Measurements from ENCODE around the gene AMPD2.

- TF ChIP-seq MYC (IDR thresholded peaks at IDR 0.05; ENCODE audit: borderline replicate concordance, low read length) (no peak), RNF2 (IDR thresholded peaks at IDR 0.05; ENCODE audit: borderline replicate concordance, low read depth) (no peak), CTCF (IDR thresholded peaks at IDR 0.05) (no peak), JUN (IDR thresholded peaks at IDR 0.05) (no peak), ZNF302 (CRISPR knock-in tag; IDR thresholded peaks at IDR 0.05) (no peak), CHD2 (IDR thresholded peaks at IDR 0.05; ENCODE audit: low read length, partially characterized antibody) (no peak), POLR2A (IDR thresholded peaks at IDR 0.05; ENCODE audit: low read length) (no peak), EP300 (IDR thresholded peaks at IDR 0.05) (no peak), HMGXB4 (CRISPR knock-in tag; IDR thresholded peaks at IDR 0.05; ENCODE audit: borderline replicate concordance) (no peak)
Measured at GRCh38 chr1:109636201-109636952, 16.7 kb downstream of the AMPD2 start.
